DMS53 treated with DMSO at 0.1 percent for 48 hours (cell line): ENCODE measurements around the gene AGAP1.
"Not testable (repeated sequence)": the region's sequence is repeated elsewhere in the genome, so short reads cannot be mapped to it uniquely, and the experiment has no call there.

ENCODE experiments used
- DNase-seq: peaks from one replicate; lab custom pipeline; 2025; ENCODE audit not compliant: unreplicated experiment; lab: John Stamatoyannopoulos, UW

Gene AGAP1

DNA sequence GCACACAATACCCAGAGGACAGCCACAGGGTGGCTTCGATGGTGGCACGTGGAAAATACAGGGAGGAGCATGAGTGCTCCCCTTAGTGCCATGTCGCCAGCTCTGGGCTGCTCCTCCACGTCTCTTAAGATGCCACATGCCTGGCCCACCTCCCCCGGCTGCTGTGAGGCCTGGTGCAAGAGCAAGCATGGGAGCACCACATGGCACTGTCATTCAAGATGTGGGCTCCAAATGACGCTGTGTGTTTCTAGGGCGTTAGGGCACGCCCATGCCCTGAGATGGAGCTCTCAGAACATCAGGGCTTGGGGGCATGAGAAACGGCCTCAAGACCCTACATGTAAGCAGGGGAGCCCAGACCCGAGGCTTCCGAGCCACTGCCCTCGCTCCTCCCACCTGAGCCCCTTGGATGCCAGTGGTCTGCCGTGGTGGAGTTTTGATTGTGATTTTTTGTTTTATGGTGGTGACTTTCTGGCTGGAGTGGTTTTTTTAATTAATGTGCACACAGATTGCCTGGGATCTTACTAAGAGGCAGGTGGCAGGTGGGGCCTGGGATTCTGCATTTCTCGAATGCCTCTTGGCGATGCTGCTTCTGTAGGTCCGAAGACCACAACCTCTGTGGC lies 435.0 kb downstream of the AGAP1 start:
- no peak for DNase-seq

DNA sequence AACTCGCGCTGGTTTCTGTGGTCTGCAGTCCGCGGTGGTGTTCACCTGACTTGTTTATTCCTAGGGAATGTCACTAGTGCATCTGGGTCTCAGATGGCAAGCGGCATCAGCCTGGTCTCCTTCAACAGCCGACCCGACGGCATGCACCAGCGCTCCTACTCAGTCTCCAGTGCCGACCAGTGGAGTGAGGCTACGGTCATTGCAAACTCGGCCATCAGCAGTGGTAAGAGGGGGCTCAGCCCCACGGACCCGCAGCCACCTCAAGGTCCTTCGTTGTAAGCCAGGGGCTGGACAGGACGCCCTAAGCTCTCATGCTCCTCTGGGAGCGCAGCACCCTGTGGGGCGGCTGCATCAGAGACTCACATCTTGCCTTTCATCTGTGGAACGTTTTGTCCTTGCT lies 436.9 kb downstream of the AGAP1 start:
- no peak for DNase-seq

DNA sequence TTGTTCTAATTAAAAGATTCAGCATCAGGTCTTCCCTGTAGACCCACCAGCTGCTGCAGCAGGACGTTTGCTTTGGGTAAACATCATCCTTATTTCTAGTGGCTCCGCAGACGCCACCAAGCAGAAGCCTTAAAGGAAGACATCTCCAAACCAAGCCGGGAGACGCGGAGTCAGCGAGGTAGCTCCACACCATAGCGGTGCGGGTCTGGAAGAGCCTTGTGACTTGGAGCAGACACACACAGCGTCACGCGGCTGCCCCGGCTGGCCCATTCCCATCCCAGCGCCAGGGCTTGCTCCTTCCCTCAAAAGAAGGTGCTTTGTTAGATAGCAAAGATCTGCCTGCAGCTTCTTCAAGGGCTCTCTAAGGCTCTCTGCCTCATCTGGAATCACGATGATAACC lies 437.8 kb downstream of the AGAP1 start:
- DNase-seq: no peak

DNA sequence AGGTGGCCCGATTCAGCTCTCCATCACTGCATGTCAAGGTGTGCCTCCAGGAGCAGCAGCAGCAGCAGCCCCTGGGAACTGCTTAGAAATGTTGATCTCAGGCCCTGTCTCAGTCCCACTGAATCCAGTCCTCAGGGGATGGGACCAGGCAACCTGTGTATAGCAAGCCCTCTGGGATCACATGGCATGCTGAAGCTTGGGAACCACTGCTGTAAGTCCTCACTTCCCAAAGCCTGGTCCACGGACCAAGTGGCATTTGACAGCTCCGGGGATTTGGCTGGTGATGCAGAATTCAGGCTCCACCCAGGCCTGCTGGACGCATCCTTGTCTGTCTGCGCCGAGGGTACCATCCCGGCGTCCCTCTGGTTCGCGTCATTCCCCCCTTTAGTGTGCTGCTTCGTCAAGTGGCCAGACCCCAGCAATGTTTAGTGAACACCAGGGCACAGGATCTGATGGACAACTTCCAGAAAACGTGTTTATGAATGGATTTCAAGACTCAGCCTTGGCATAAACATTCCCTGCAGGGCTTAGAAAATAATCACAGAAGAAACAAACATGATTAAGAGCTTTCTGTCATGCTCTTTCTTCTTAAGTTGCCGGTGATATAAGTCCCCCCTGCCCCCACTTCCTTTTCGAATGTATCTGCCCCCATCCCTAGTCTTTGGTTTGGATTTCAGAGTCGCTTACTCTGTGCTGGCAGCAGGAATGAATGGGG lies 440.4 kb downstream of the AGAP1 start:
- no peak for DNase-seq

DNA sequence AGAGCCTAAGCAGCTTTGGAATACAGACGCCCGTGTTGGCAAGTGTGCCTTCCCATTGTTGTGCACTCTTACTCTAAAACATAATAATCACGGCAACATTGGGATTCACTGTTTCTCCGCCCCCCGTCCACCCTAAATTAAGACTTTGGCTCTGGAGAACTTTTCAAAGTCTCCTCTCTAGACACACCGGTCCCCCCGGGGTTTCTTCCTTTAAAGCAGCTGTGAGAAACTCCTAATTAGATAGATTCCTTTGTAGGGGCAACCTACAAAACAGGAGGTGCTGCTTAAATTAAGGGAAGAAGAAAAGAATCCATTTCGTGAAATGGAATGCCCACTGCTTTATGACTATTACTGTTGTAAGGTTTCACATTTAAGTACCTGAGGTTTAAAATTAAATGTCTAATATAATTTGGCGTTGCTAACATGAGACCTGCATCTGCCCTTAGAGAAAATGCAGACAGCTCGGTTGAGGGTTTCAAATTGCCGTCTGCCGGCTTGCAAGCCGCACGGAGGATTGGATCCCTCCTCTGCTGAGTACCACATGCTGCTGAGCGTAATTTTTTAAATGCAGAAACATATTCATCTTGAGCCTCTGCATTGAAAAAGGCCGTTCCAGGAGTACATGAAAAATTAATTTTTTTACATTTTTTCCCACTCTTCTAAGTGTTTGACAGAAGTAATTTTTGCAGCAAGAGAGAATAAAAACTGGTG lies 441.1 kb downstream of the AGAP1 start:
- no peak for DNase-seq

DNA sequence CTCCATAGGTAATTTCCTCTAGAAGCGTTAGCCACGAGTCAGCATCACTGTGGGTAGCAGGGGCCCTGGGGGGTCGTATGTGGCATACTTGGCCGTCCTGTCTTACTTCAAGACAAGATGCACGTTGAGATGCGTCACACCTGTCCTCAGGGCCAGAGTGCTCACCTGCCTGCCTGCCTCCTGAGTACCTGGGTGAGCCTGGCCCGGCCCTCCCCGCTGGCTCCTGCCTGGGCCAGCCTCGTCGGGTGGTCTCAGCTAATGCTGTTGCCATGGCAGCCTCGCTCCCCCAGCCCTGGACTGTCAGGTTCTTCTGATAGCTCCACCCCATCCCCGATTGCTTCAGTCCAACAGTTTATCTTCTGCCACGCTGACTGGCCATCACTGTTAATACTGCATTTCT lies 441.9 kb downstream of the AGAP1 start:
- DNase-seq: no peak

DNA sequence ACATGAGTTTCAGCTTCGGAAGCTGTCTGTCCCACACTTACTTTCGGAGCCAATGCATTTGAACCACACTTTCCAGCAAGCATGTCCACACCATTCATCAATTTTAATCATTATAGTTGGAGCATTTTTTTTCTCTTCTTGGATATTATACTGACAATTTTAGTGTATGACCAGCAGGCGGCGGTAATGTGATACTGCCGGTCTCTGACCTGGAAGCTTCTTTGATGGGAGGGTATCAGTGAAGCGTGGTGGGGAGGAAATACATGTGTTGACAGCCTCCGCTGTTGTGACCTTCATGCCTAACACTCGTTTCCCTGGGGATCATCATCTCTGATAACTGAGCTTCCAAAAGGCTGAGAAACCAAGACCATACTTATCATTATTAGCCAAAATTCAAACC lies 442.6 kb downstream of the AGAP1 start:
- no peak for DNase-seq

DNA sequence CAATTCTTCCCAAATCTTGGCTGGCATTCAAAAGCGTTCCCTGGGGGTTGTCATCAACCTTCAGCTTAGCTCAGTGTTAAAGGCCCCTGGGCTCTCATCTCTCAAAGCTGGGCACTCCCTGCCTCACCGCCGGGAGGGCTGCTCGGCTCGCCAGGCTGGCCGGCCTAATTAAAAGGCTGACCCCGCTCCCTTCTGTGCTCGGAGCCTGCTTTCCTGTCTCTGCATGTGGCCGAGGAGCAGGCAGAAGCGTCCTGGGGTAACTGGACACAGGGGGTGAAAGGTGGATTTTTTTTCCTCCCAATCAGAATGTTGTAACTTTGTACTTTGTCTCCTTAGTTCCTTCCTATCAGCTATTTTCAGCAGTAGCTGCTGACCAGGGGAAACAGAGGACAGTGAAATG lies 443.2 kb downstream of the AGAP1 start:
- DNase-seq: no peak

DNA sequence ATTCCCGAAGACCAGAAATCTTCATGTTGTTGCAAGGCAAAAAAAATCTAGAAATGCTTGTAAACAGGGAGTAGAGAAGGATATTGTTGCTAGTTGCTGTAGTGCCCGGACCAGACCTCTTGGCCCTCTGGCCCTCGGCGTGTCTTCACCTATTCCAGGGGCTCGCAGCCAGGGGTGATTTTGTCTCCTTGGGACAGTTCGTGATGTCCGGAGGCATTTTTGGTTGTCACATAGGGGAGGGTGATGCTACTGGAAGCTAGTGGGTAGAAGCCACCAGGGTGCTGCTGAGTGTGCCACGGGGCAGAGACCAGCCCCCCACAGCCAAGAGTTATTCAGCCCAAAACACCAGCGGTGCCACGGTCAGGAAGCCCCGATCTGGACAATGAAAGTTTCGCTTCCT lies 443.7 kb downstream of the AGAP1 start:
- DNase-seq: no peak

DNA sequence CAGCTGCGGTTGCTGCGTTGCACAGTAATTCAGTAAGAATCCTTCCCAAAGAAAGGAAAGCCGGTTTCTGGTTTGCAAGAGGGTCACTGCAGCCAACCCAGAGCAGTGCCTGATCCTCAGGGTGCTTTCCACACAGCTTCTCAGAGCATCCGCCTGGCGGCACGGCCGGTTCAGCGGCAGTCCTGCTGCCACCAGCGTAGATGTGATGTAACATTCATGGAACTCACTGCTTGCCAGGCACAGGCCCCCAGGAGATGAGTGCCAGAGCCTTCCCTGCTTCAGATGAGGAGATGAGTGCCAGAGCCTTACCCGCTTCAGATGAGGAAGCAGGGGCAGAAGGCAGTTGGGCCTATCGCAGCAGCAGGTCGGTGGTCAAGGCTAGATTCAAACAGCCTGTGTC lies 444.1 kb downstream of the AGAP1 start:
- DNase-seq: no peak

DNA sequence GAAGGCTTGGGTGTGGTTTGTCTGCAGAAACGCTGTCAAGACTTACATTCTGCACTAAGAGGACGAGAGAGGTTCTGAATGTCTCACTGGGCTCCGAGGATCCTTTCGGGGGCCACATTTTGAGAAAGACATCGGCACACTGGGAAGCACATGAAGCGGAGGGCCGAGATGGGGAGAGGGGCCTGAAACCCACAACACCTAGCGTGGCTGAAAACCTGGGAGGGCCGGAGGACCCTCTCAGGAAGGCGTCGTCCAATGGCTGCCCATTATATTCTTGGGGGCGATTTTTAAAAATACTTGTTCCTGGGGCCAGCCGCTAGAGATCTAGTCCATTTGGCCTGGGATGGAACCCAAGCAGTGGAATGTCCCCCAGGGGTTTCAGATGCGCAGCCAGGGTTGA lies 444.8 kb downstream of the AGAP1 start:
- no peak for DNase-seq

DNA sequence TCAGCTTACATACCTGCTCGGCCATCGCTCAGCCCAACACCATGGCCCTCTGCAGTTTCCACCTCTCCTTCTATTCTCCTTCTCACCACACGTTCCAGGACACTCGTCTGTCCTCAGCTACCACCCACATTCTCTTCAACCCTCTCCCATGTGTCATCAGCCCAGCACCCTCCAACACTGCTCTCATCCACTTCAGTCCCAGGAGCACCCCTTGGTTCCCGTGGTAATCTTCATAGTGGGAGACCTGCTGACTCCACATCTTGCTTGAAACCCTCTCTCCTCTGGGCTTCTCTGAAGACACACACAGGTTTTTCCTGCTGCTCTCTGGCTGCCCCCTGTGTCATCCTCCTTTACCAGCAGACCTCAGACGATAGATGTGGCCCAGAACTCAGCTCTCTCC lies 445.6 kb downstream of the AGAP1 start:
- no peak for DNase-seq

DNA sequence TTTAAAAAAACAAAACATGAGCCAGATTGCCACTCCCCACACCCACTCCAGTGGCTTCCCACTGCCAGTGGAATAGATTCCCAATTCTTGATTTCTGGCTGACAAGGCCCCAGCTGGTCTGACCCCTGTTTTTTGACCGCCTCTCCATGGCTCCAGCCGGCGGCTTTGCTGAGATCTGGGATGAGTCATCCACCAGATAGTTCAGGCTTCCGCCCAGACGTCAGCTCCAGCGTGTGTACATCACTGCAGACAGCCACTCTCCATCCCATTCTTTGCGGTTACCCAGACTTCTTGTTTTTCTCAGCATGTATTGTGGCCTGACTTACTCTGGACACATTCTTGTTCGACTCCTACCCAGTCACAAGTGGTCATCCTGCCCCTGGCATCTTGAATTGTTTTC lies 446.5 kb downstream of the AGAP1 start:
- DNase-seq: no peak

DNA sequence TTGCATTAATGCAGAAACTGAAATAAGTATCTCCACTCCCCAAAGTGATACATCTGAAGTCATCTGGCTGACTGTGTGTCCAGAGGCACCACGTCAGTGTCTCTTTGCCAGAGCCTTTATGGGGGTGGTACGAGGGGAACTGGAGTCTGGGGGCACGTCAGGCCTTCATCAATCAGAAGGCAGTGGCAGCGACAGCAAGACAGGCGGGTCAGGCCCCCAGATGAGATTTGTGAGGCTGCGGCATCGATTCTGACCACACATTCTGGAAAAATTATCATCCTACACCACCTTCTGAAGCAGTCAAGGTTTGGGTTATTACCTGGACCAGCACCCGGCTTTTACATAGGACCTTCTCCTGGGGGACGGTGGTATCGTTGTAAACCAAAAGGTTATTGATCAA lies 450.7 kb downstream of the AGAP1 start:
- no peak for DNase-seq

DNA sequence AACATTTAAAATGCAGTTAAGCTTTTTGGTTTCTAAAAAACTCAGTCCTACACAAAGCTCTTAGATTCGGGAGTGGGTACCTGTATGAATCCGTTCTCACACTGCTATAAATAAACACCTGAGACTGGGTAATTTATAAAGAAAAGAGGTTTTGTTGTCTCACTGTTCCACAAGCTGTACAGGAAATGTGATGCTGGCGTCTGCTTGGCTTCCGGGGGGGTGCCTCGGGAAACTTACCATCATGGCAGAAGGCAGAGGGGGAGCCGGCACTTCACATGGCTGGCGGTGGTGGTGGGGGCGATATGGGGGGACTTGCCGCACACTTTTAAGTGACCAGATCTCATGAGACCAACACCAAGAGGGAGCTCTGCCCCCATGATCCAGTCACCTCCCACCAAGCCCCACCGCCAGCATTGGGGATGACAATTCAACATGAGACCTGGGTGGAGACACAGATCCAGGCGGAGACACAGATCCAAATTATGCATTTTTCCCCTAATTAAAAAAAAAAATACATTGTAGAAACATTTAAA lies 451.8 kb downstream of the AGAP1 start:
- DNase-seq: no peak

DNA sequence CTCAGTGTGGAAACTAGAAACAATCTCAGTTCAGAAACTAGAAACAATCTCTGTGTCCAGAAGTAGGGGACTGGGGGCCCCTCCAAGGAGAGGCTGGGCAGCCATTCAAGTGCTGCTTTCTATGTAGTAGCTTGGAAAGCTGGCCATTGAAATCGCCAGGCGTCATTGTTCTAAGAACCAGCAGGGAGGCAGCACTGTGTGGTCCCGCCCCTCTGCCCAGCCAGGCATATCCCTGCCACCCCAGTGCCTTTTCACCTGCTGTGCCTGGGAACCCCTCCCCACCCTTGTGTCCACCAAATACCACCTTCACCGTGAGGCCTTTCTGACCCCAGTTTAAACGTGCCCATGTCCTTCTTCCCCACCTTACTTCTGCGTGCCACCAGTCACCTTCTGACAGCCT lies 452.7 kb downstream of the AGAP1 start:
- no peak for DNase-seq

DNA sequence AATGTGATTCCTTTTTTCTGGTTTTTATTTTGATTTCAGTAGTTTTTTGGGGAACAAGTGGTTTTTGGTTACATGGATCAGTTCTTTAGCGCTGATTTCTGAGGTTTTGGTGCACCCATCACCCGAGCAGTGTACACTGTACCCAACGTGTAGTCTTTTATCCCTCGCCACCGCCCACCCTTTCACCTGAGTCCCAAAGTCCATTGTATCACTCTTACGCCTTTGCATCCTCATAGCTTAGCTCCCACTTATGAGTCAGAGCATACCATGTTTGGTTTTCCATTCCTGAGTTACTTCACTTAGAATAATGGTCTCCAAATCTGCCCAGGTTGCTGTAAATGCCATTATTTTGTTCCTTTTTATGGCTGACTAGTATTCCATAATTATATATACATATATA lies 453.2 kb downstream of the AGAP1 start:
- DNase-seq: not testable (repeated sequence)

DNA sequence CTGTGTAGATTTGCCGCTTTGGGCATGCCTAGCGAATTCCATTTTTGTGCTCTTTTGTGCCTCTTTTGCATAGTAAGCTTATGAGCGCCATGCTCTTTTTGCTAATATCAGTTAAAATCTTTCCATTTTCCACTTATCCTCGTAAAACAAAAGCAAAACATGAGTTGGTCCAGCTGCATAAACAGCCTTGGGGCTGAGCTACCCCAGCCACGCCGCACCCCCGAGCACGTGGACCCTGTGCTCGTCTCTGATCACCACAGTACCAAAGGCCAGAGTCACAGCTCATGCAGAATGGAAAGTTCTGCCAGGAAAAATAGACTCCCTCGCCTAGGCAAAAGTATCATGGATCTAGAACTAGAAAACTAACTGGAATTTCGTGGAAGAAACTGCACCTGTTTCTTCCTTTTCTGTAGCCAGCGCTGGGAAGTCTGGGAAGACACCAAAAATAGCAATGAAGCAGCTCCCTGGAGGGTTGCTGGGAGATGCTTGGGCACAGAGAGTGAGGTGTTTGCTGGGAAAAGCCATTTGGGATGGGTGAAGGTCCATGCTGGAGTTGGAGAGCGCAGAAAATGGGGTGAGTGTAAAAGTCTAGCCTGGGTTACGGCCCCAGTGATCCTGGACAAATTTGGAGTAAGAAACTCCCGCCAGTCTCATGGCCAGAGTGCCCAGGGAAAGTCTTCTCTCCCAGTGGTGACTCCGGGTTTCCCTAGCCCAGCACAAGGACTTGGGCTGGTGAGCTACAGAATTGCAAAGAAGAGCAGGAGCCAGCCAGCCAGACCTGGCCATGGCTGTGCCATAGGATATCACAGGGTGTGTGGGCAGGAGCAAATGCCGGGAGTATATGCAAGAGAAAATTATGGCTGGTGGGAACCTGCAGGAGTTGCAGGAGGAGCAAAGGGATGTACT lies 456.0 kb downstream of the AGAP1 start:
- DNase-seq: no peak

DNA sequence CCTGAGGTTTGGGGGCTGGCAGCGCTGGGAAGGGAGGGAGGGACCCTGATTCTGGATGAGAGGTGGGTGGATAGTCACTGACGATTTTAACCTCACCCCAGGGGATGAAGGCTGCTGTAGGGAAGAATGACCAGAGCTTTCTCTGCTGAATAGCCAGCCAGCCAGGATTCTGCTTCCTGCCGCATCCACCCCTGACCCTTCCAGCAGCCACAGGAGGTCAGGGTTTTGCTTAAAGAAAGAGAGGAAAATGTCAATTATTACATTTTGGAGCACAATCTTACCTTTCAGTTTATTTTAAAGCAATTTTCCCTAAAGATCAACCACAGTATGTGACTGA lies 456.6 kb downstream of the AGAP1 start:
- no peak for DNase-seq

DNA sequence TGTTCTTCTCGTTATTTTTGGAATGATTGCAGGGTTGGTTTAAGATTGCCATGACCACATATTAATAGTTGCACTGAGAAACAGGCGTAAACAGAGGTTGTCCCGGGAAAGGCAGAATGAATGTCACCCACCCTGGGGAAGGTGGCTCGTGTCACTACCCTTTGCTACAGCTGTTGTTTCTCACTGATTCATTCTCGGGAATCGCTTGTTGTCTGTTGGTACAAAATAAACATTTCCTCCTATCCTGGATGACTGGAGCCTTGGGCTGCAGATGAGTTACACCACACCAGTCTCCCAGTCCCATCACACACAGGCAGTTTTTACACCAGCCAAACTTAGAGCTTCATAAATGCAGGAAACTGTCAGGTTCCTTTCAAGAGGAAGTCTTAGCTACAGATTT lies 457.6 kb downstream of the AGAP1 start:
- DNase-seq: no peak

DNA sequence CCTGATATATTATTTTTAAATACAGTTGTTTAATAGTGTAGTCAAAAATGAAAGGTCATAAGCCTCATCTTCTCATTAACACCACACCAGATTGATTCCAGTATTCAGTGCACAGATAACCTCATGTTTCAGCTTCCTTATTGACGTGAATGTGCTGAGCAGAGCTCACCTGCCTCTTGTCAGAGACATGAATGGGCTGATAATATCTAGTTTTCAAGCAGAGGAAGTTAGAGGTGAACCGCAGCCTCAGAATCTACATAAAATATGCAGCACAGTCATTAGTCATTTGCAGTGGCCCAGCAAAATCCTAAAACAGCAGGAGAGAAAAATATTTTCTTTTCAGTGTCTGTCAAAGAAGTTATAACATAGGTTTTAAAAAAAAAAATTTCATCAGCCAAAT lies 458.1 kb downstream of the AGAP1 start:
- no peak for DNase-seq
